Gastrocnemius medialis (tissue), 4 donors: ENCODE results near the gene ATAD3A. TPM values are rescaled to one million over a fixed set of nuclear protein-coding genes. Genes with fewer than 3 reads are reported as not detected.
"Not testable (repeated sequence)": the region's sequence is repeated elsewhere in the genome, so short reads cannot be mapped to it uniquely, and the experiment has no call there.

Experiments
- ATAC-seq, 2 donors: fragments of 150-250 bp; one replicate each; pipeline ENCODE4 v1.9.1; 2016
- DNase-seq, 2 donors: peaks; one replicate each; pipeline ENCODE4 v3.0.0-alpha.2; 2019
- H3K27ac ChIP-seq, 4 donors: fragments of 200-600 bp; sonication (generic); 1 replicate in 1 of 4; 2 replicates in 3 of 4; pipeline ENCODE4 v1.5.1; 2016 to 2018; ENCODE audit warnings: mild to moderate bottlenecking in 2 of 4, moderate library complexity in 1 of 4
- H3K27me3 ChIP-seq, 3 donors: fragments of 200-600 bp; sonication (generic) in 2 of 3; 1 replicate in 1 of 3; 2 replicates in 2 of 3; pipeline versions ENCODE4 v1.5.1 to v1.6.0; 2016 to 2019; ENCODE audit warnings: mild to moderate bottlenecking in 1 of 3, moderate library complexity in 1 of 3
- H3K36me3 ChIP-seq, 2 donors: fragments of 200-600 bp; sonication (generic) in 1 of 2; one replicate each; pipeline ENCODE4 v1.5.1; 2017 to 2018
- H3K4me1 ChIP-seq, 2 donors: fragments of 200-600 bp; sonication (generic) in 1 of 2; one replicate each; pipeline ENCODE4 v1.5.1; 2016 to 2017; ENCODE audit warnings: mild to moderate bottlenecking in 2 of 2
- H3K4me3 ChIP-seq, 4 donors: fragments of 200-600 bp; sonication (generic) in 3 of 4; 1 replicate in 1 of 4; 2 replicates in 3 of 4; pipeline ENCODE4 v1.5.1; 2016 to 2019; ENCODE audit warnings: mild to moderate bottlenecking in 2 of 4
- H3K9me3 ChIP-seq, 3 donors: fragments of 200-600 bp; sonication (generic) in 2 of 3; 1 replicate in 1 of 3; 2 replicates in 2 of 3; pipeline ENCODE4 v1.5.1; 2016 to 2019
- POLR2A ChIP-seq, 2 donors: fragments of 450-650 bp; IDR thresholded peaks; one replicate each; pipeline ENCODE4 v1.6.1; 2017; ENCODE audit warnings: antibody characterized with exemption in 2 of 2, mild to moderate bottlenecking in 2 of 2, moderate library complexity in 2 of 2
- in situ Hi-C, 4 donors: fragments of 200-750 bp; cut with MboI; loops; one replicate each; pipeline versions ENCODE4 v1.15.0 to v1.8.0; 2017; ENCODE audit warnings: low sequenced_read_pairs in 4 of 4
- intact Hi-C: fragments of 100-400 bp; cut with DNase I; formaldehyde crosslinking; loops from one replicate; pipeline ENCODE4 v1.15.1; 2023; ENCODE audit warnings: low total_unique reads
- total RNA-seq, 4 donors: library from RNA; depleted of rRNA; stranded (reverse); fragments of >200 nt; gene quantifications; one replicate each; pipeline versions ENCODE4 v1.1.0 to v1.2.3, GENCODE V29; 2016
- TF ChIP-seq, protein P1 (sequence below), 5 experiments: fragments of 450-650 bp in 3 of 5; fragments of 200-600 bp in 2 of 5; sonication (generic) in 2 of 5; IDR thresholded peaks in 4 of 5; conservative IDR thresholded peaks in 1 of 5; 1 replicate in 4 of 5; 2 replicates in 1 of 5; pipeline ENCODE4 v1.5.1; 2016 to 2019; ENCODE audit warnings: antibody characterized with exemption in 5 of 5, mild to moderate bottlenecking in 3 of 5, moderate library complexity in 3 of 5

The ATAD3A gene
- total RNA-seq, 4 donors from 2014 or later = 22.9 to 47.9 (median 35.6) TPM

DNA sequence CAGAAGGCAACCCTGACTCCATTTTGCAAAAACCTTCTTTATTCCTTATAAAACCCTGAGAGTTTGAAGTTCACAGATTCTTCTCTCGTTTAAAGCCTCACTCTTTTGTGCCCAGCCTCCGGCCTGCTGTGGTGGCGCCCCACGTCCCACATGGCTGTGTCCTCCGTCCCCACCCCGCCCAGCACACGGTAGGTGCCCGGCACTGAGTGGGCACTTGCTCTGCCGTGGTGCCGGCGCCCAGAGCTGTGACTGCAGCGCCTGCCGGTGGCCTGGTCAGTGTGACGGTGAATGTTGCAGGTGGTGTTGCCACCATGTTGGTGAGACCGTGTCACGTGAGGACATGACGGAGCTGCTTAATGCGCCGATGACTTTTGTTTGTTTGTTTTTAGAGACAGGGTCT lies 9.4 kb downstream of the ATAD3A start:
- Histone ChIP-seq H3K9me3 (no peaks in the 10 kb centered on the region), H3K36me3 (peaks cover 0 to 20% of the 10 kb centered on the region in 2 donors), H3K4me1 (no peaks in the 10 kb centered on the region), H3K27ac (no peak overlapping the region), H3K27me3 (no peaks in the 10 kb centered on the region), H3K4me3 (no peak overlapping the region)
- TF ChIP-seq POLR2A (IDR thresholded peaks at IDR 0.05) = no peak
- TF ChIP-seq, protein P1, sequence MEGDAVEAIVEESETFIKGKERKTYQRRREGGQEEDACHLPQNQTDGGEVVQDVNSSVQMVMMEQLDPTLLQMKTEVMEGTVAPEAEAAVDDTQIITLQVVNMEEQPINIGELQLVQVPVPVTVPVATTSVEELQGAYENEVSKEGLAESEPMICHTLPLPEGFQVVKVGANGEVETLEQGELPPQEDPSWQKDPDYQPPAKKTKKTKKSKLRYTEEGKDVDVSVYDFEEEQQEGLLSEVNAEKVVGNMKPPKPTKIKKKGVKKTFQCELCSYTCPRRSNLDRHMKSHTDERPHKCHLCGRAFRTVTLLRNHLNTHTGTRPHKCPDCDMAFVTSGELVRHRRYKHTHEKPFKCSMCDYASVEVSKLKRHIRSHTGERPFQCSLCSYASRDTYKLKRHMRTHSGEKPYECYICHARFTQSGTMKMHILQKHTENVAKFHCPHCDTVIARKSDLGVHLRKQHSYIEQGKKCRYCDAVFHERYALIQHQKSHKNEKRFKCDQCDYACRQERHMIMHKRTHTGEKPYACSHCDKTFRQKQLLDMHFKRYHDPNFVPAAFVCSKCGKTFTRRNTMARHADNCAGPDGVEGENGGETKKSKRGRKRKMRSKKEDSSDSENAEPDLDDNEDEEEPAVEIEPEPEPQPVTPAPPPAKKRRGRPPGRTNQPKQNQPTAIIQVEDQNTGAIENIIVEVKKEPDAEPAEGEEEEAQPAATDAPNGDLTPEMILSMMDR (IDR thresholded peaks at IDR 0.05 in 4 of 5, conservative IDR thresholded peaks at IDR 0.05 in 1 of 5) = no peak
- no peak for DNase-seq
- in situ Hi-C loops = no loop called here
- intact Hi-C loops = no loop called here
- no peak for ATAC-seq

DNA sequence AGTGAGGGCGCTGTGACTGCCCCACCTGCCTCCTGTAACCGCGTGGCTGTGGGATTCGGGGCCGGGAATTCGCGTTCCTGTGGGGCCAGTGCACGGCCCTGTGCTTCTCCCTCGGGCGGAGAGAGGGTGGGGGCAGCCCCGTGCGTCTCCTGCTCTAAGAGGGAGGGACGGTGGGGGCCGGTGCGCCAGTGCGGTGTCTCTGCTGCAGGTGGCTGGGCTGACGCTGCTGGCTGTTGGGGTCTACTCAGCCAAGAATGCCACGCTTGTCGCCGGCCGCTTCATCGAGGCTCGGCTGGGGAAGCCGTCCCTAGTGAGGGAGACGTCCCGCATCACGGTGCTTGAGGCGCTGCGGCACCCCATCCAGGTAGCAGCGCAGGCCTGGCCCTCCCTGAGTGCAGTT lies 10.6 kb downstream of the ATAD3A start:
- H3K27me3 ChIP-seq, ATAC-seq, DNase-seq, H3K4me3 ChIP-seq, H3K4me1 ChIP-seq, intact Hi-C loops, in situ Hi-C loops, H3K27ac ChIP-seq, H3K9me3 ChIP-seq: not testable (repeated sequence)
- H3K36me3 ChIP-seq = peaks cover 0 to 27% of the 10 kb centered on the region in 2 donors

DNA sequence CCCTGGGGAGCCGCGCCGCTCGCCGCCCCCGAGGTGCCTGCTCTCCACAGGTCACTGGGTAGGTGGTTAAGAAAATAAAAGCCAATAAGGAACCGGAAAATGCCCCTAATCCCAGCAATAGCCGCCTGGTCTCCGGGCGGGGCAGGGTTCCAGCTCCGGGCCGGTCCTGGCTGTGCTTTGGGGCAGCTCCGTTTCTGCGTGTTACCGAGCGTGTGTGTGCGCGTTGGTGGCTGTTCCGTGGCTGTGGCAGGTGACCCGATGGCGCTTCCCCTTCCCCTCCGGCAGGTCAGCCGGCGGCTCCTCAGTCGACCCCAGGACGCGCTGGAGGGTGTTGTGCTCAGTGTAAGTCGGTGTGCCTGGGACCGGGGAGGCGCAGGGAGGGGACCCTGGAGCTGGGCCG lies 11.3 kb downstream of the ATAD3A start:
- not testable (repeated sequence) for ATAC-seq
- H3K36me3 ChIP-seq = peaks cover 0 to 28% of the 10 kb centered on the region in 2 donors

DNA sequence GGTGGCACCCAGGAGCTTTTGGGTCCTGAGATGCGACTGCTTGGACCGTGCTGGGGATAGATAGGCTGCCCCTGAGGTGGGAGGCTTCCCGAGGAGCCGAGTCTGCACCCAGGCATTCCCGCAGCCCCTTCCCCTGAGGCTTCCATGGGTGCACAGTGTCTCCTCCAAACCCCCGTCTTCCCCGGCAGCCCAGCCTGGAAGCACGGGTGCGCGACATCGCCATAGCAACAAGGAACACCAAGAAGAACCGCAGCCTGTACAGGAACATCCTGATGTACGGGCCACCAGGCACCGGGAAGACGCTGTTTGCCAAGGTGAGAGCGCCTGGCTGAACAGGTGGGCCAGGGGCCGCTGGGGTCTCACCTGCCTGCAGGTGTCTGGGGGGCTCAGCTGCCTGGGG lies 11.7 kb downstream of the ATAD3A start:
- H3K36me3 ChIP-seq = peaks cover 0 to 30% of the 10 kb centered on the region in 2 donors
- H3K4me3 ChIP-seq, H3K27me3 ChIP-seq, H3K9me3 ChIP-seq, H3K27ac ChIP-seq, H3K4me1 ChIP-seq, DNase-seq, ATAC-seq, intact Hi-C loops, in situ Hi-C loops: not testable (repeated sequence)

More for the DNA sequence above, 11.3 kb downstream of the ATAD3A start:
- H3K9me3 ChIP-seq, H3K27me3 ChIP-seq, in situ Hi-C loops, intact Hi-C loops, DNase-seq, H3K4me1 ChIP-seq, H3K4me3 ChIP-seq, H3K27ac ChIP-seq: not testable (repeated sequence)

DNA sequence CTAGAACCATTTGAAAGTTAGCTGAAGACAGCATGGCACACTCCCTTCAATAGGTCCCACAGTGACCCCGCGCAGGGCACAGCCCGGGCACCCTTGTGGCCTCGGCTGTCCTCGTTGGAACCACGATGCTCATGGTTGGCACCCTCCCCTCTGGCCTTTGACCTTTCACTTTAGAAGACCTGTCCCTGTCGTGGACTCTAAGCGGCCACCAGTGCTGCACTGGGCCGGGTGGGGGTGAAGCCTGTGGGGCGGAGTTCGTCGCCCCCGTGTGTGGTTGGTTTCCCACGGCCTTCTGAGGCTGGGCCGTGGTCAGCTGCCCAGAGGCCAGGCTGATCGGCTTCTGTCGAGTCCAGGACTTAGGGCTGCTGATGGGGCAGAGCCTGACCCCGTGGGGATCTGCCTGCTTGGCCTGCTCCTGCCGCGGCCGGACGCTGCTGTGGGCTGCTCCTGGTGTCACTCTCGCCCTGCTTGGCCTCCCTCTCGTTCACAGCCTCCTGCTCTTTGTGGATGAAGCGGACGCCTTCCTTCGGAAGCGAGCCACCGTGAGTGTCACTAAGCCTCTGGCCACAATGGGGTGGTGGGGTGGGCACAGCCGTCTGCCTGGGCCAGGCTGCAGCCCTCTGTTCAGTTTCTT lies 12.9 kb downstream of the ATAD3A start:
- intact Hi-C loops, H3K9me3 ChIP-seq, DNase-seq, in situ Hi-C loops, H3K27me3 ChIP-seq, H3K27ac ChIP-seq, H3K4me1 ChIP-seq, H3K4me3 ChIP-seq, ATAC-seq: not testable (repeated sequence)
- H3K36me3 ChIP-seq = peaks cover 0 to 40% of the 10 kb centered on the region in 2 donors

DNA sequence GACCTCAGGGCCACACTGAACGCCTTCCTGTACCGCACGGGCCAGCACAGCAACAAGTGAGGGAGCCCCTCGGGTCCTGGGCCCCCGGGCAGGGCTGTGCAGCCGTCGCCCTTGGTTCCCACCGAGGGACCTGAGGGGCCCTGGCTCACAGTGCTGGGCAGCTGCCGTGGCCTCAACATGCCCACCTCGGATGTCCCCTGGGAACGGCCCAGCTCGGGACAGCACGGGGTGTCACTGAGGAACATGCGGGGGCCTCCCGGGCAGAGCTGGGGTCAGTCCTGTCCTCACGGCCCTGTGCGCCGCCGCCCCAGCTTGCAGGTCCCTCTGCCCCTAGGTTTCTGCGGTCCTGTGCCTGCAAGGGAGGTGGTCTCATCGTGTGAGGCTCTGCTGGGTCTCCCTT lies 14.5 kb downstream of the ATAD3A start:
- in situ Hi-C loops, ATAC-seq, intact Hi-C loops, DNase-seq, H3K4me1 ChIP-seq, H3K4me3 ChIP-seq, H3K27me3 ChIP-seq, H3K9me3 ChIP-seq, H3K27ac ChIP-seq: not testable (repeated sequence)
- H3K36me3 ChIP-seq = peaks cover 0 to 29% of the 10 kb centered on the region in 2 donors

DNA sequence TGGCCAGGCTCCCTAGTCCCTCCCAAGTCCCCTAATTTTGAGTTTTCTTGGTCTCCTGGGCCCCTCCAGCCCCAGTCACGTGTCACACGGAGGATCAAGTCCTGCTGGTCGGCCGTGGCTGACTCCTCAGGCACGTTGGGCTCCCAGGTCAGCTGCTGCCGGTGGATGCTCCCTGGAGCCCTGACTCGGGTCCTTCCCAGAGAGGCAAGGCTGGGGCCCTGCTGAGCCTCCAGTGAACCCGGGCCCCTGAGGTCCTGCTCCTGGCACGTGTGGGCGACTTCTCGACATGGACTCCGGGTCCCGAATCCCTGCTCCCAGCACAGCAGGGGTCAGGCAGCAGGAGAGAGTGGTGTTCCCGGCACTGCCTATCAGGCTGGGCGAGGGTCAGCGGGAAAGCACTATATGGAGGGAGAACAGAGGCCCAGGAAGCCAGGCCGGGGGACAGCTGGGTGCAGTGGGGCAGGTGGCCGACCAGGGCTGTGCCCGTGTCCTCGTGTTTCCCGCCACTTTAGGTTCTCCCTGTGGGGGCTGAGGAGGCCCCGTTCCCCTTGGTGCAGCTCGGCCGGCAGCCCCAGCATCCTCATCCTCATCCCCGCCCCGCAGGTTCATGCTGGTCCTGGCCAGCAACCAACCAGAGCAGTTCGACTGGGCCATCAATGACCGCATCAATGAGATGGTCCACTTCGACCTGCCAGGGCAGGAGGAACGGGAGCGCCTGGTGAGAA lies 15.3 kb downstream of the ATAD3A start:
- Histone ChIP-seq H3K4me1 (no peaks in the 10 kb centered on the region), H3K27ac (no peak overlapping the region), H3K4me3 (no peak overlapping the region), H3K27me3 (no peaks in the 10 kb centered on the region), H3K9me3 (no peaks in the 10 kb centered on the region), H3K36me3 (peaks cover 0 to 29% of the 10 kb centered on the region in 2 donors)
- TF ChIP-seq POLR2A (IDR thresholded peaks at IDR 0.05) = no peak
- TF ChIP-seq, protein P1 (IDR thresholded peaks at IDR 0.05 in 4 of 5, conservative IDR thresholded peaks at IDR 0.05 in 1 of 5) = no peak
- no peak for DNase-seq
- ATAC-seq = no peak
- in situ Hi-C loops (no loop called here), intact Hi-C loops (no loop called here)
